GM23338 (cell line): ENCODE measurements around the gene KLHL36.

Experiments used
- CREB1 ChIP-seq: fragments of 250-450 bp; sonication (Bioruptor Pico); IDR thresholded peaks from 2 replicates; pipeline ENCODE4 v1.5.0; 2020; ENCODE audit warnings: low read depth, mild to moderate bottlenecking, moderate library complexity
- CTCF ChIP-seq, 2 experiments: fragments of 200-600 bp in 1 of 2; sonication (generic) in 1 of 2; conservative IDR thresholded peaks; 2 replicates each; pipeline versions ENCODE4 v1.5.1 to v1.6.1; 2016 to 2017; ENCODE audit warnings: antibody characterized with exemption in 2 of 2, low read depth in 2 of 2, mild to moderate bottlenecking in 2 of 2, moderate library complexity in 1 of 2
- EZH2 ChIP-seq: fragments of 200-600 bp; sonication (generic); IDR thresholded peaks from one replicate; pipeline ENCODE4 v1.8.0; 2017; ENCODE audit warnings: antibody characterized with exemption, mild to moderate bottlenecking, low read depth; ENCODE audit not compliant: unreplicated experiment
- EZH2phosphoT487 ChIP-seq: fragments of 200-600 bp; sonication (generic); IDR thresholded peaks from one replicate; pipeline ENCODE4 v1.8.1; 2018; ENCODE audit warnings: antibody characterized with exemption; ENCODE audit not compliant: unreplicated experiment
- JUNB ChIP-seq: IDR thresholded peaks from one replicate; pipeline ENCODE4 v1.6.1; 2016; ENCODE audit warnings: antibody characterized with exemption; ENCODE audit not compliant: unreplicated experiment
- NANOG ChIP-seq: IDR thresholded peaks from 2 replicates; pipeline ENCODE4 v1.6.1; 2016; ENCODE audit warnings: antibody characterized with exemption, borderline replicate concordance
- POLR2AphosphoS5 ChIP-seq: IDR thresholded peaks from 2 replicates; pipeline ENCODE4 v1.6.1; 2016; ENCODE audit warnings: antibody characterized with exemption, low read depth
- ZNF114 ChIP-seq: fragments of 250-450 bp; sonication (Bioruptor Pico); IDR thresholded peaks from 2 replicates; pipeline ENCODE4 v1.5.0; 2020; ENCODE audit warnings: mild to moderate bottlenecking, moderate library complexity
- ZNF462 ChIP-seq: fragments of 250-450 bp; sonication (Bioruptor Pico); IDR thresholded peaks from 2 replicates; pipeline ENCODE4 v1.5.0; 2020; ENCODE audit warnings: mild to moderate bottlenecking, moderate library complexity
- TF ChIP-seq, protein P1 (sequence below): IDR thresholded peaks from one replicate; pipeline ENCODE4 v1.6.1; 2018; ENCODE audit warnings: antibody characterized with exemption; ENCODE audit not compliant: unreplicated experiment
- TF ChIP-seq, protein P2 (sequence below): IDR thresholded peaks from 2 replicates; pipeline ENCODE4 v1.6.1; 2016; ENCODE audit warnings: antibody characterized with exemption

GRCh38 chr16:84643674-84644073, 4.6 kb upstream of the KLHL36 start:
- TF ChIP-seq CTCF (conservative IDR thresholded peaks at IDR 0.05; ENCODE audit: low read depth in 2 of 2) (no peak), POLR2AphosphoS5 (no peak), JUNB (no peak), CREB1 (CRISPR knock-in tag) (no peak), EZH2 (no peak), EZH2phosphoT487 (no peak), ZNF114 (no peak), NANOG (no peak), ZNF462 (no peak)
- TF ChIP-seq, protein P1, sequence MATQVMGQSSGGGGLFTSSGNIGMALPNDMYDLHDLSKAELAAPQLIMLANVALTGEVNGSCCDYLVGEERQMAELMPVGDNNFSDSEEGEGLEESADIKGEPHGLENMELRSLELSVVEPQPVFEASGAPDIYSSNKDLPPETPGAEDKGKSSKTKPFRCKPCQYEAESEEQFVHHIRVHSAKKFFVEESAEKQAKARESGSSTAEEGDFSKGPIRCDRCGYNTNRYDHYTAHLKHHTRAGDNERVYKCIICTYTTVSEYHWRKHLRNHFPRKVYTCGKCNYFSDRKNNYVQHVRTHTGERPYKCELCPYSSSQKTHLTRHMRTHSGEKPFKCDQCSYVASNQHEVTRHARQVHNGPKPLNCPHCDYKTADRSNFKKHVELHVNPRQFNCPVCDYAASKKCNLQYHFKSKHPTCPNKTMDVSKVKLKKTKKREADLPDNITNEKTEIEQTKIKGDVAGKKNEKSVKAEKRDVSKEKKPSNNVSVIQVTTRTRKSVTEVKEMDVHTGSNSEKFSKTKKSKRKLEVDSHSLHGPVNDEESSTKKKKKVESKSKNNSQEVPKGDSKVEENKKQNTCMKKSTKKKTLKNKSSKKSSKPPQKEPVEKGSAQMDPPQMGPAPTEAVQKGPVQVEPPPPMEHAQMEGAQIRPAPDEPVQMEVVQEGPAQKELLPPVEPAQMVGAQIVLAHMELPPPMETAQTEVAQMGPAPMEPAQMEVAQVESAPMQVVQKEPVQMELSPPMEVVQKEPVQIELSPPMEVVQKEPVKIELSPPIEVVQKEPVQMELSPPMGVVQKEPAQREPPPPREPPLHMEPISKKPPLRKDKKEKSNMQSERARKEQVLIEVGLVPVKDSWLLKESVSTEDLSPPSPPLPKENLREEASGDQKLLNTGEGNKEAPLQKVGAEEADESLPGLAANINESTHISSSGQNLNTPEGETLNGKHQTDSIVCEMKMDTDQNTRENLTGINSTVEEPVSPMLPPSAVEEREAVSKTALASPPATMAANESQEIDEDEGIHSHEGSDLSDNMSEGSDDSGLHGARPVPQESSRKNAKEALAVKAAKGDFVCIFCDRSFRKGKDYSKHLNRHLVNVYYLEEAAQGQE: no peak
- TF ChIP-seq, protein P2, sequence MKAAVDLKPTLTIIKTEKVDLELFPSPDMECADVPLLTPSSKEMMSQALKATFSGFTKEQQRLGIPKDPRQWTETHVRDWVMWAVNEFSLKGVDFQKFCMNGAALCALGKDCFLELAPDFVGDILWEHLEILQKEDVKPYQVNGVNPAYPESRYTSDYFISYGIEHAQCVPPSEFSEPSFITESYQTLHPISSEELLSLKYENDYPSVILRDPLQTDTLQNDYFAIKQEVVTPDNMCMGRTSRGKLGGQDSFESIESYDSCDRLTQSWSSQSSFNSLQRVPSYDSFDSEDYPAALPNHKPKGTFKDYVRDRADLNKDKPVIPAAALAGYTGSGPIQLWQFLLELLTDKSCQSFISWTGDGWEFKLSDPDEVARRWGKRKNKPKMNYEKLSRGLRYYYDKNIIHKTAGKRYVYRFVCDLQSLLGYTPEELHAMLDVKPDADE: no peak
